Measurements from ENCODE around the gene TLR9.

GRCh38 chr3:52221141-52221562 lies 4.3 kb downstream of the TLR9 start:
- TF ChIP-seq POLR2AphosphoS5 (IDR thresholded peaks at IDR 0.05; ENCODE audit: low read depth, low read length), result no peak
- no peak for TF ChIP-seq CTCF (IDR thresholded peaks at IDR 0.05)
